ENCODE measurements around the gene PIGU. TPM values are rescaled to one million over a fixed set of nuclear protein-coding genes. Genes with fewer than 3 reads are reported as not detected.

PIGU gene
- total RNA-seq, 2 experiments from 2014 or later: 24.8 to 26.4 TPM

GRCh38 chr20:34549291-34549928, 127.5 kb downstream of the PIGU start:
- CTCF ChIA-PET: interaction anchor here (1.0 kb wide), 1 partner anchor 237 kb away, joined by 3 read pairs; no protein-coding TSS in a partner anchor
- POLR2A ChIA-PET: no interaction called here

GRCh38 chr20:34547844-34548613, 128.9 kb downstream of the PIGU start:
- POLR2A ChIA-PET: no interaction called here
- CTCF ChIA-PET: interaction anchor here (1.0 kb wide), 2 partner anchors 10 to 235 kb away, joined by 3 read pairs; no protein-coding TSS in a partner anchor

GRCh38 chr20:34546751-34547181, 130.1 kb downstream of the PIGU start:
- CTCF ChIA-PET: interaction anchor here (0.6 to 1.0 kb wide), 2 partner anchors 9 to 48 kb away, joined by 3 to 5 read pairs; no protein-coding TSS in a partner anchor
- POLR2A ChIA-PET: no interaction called here

GRCh38 chr20:34544109-34544796, 132.6 kb downstream of the PIGU start:
- ChIA-PET CTCF (interaction anchor here (0.6 kb wide), 1 partner anchor 322 kb away, joined by 3 read pairs; no protein-coding TSS in a partner anchor), POLR2A (interaction anchor here (1.1 to 1.7 kb wide), 2 partner anchors 14 to 29 kb away, joined by 3 to 6 read pairs; partner anchors contain the start of gene MAP1LC3A)

- ChIA-PET POLR2A (interaction anchor here (1.7 kb wide), 1 partner anchor 15 kb away, joined by 6 read pairs; the partner anchor contains the start of gene MAP1LC3A), CTCF (no interaction called here)
Observed at GRCh38 chr20:34543463-34544056, 133.3 kb downstream of the PIGU start.

- POLR2A ChIA-PET: no interaction called here
- CTCF ChIA-PET: no interaction called here
Observed at GRCh38 chr20:34542439-34542838, 134.5 kb downstream of the PIGU start.

GRCh38 chr20:34541917-34542316, 135.0 kb downstream of the PIGU start:
- CTCF ChIA-PET: interaction anchor here (0.5 kb wide), 1 partner anchor 215 kb away, joined by 3 read pairs; no protein-coding TSS in a partner anchor
- POLR2A ChIA-PET: no interaction called here

- ChIA-PET POLR2A (interaction anchor here (1.2 kb wide), 1 partner anchor 17 kb away, joined by 3 read pairs; no protein-coding TSS in a partner anchor), CTCF (interaction anchor here (0.5 to 1.1 kb wide), 5 partner anchors 11 to 229 kb away, joined by 3 to 4 read pairs (median 3); no protein-coding TSS in a partner anchor)
Observed at GRCh38 chr20:34541264-34541901, 135.5 kb downstream of the PIGU start.

- POLR2A ChIA-PET: interaction anchor here (1.2 kb wide), 1 partner anchor 17 kb away, joined by 3 read pairs; no protein-coding TSS in a partner anchor
- CTCF ChIA-PET: interaction anchor here (0.7 to 1.1 kb wide), 4 partner anchors 10 to 229 kb away, joined by 3 to 4 read pairs (median 3); no protein-coding TSS in a partner anchor
Observed at GRCh38 chr20:34540596-34541263, 136.2 kb downstream of the PIGU start.

- ChIA-PET CTCF (interaction anchor here (0.5 to 2.9 kb wide), 7 partner anchors 36 to 326 kb away, joined by 3 to 13 read pairs (median 3); no protein-coding TSS in a partner anchor), POLR2A (no interaction called here)
Observed at GRCh38 chr20:34539756-34540155, 137.1 kb downstream of the PIGU start.

- CTCF ChIA-PET: interaction anchor here (0.7 to 2.9 kb wide), 8 partner anchors 9 to 231 kb away, joined by 3 to 13 read pairs (median 4); partner anchors contain the start of gene TP53INP2
- POLR2A ChIA-PET: no interaction called here
Observed at GRCh38 chr20:34538671-34539123, 138.2 kb downstream of the PIGU start.

- ChIA-PET POLR2A (interaction anchor here (0.7 kb wide), 1 partner anchor 10 kb away, joined by 6 read pairs; no protein-coding TSS in a partner anchor), CTCF (interaction anchor here (0.7 to 2.9 kb wide), 10 partner anchors 10 to 228 kb away, joined by 3 to 13 read pairs (median 3); partner anchors contain the start of gene TP53INP2)
Observed at GRCh38 chr20:34537651-34538050, 139.2 kb downstream of the PIGU start.

- ChIA-PET POLR2A (no interaction called here), CTCF (interaction anchor here (0.7 to 1.5 kb wide), 8 partner anchors 13 to 229 kb away, joined by 3 to 5 read pairs (median 4); no protein-coding TSS in a partner anchor)
Observed at GRCh38 chr20:34536798-34537394, 140.0 kb downstream of the PIGU start.

- POLR2A ChIA-PET: no interaction called here
- CTCF ChIA-PET: interaction anchor here (0.6 to 1.2 kb wide), 4 partner anchors 12 to 249 kb away, joined by 3 to 4 read pairs (median 4); no protein-coding TSS in a partner anchor
Observed at GRCh38 chr20:34535857-34536256, 141.0 kb downstream of the PIGU start.

GRCh38 chr20:34535301-34535840, 141.5 kb downstream of the PIGU start:
- ChIA-PET POLR2A (no interaction called here), CTCF (no interaction called here)

- CTCF ChIA-PET: no interaction called here
Observed at GRCh38 chr20:34534391-34535165, 142.3 kb downstream of the PIGU start.

More at GRCh38 chr20:34534391-34535165, 142.3 kb downstream of the PIGU start:
- POLR2A ChIA-PET: no interaction called here

All from activated CD8-positive, alpha-beta memory T cell treated with anti-CD3 and anti-CD28 coated beads for 36 hours (primary cell).